Activated naive CD4-positive, alpha-beta T cell treated with anti-CD3 and anti-CD28 coated beads for 36 hours (primary cell): Measurements from ENCODE around the gene NINJ2. TPM values are rescaled to one million over a fixed set of nuclear protein-coding genes. Genes with fewer than 3 reads are reported as not detected.
A peak's percentile ranks its signal among the peaks of the same experiment; 100 is the strongest.

Experiments
- CTCF ChIA-PET: fragments of 350-600 bp; sonication (Branson Sonifier 250); formaldehyde crosslinking; loops from one replicate; lab custom pipeline; 2021; ENCODE audit warnings: antibody characterized with exemption; lab: Charles Lee
- DNase-seq: peaks from one replicate; pipeline ENCODE4 v3.0.0-alpha.2; 2020
- H3K27ac Mint-ChIP-seq: one replicate; pipeline ENCODE4 v1.8.0; 2021; ENCODE audit warnings: mild to moderate bottlenecking, mixed read lengths
- H3K27me3 Mint-ChIP-seq: one replicate; pipeline ENCODE4 v1.8.0; 2021; ENCODE audit warnings: low read depth, mixed read lengths
- H3K36me3 Mint-ChIP-seq: one replicate; pipeline ENCODE4 v1.8.0; 2021; ENCODE audit warnings: low read depth, mixed read lengths
- H3K4me1 Mint-ChIP-seq: one replicate; pipeline ENCODE4 v1.8.0; 2021; ENCODE audit warnings: low read depth, mixed read lengths
- H3K4me3 Mint-ChIP-seq: one replicate; pipeline ENCODE4 v1.8.0; 2021; ENCODE audit warnings: mild to moderate bottlenecking, moderate library complexity, mixed read lengths
- H3K9me3 Mint-ChIP-seq: one replicate; pipeline ENCODE4 v1.8.0; 2021; ENCODE audit warnings: mixed read lengths
- intact Hi-C: fragments of 100-400 bp; cut with micrococcal nuclease; formaldehyde crosslinking; loops from one replicate; pipeline ENCODE4 v1.15.1; 2023
- total RNA-seq, 2 experiments: library from RNA; stranded (reverse); gene quantifications; one replicate each; pipeline ENCODE4 v1.2.3, GENCODE V29; 2021

Gene NINJ2
- total RNA-seq, 2 experiments from 2014 or later, result 1.8 to 2.5 TPM

DNA sequence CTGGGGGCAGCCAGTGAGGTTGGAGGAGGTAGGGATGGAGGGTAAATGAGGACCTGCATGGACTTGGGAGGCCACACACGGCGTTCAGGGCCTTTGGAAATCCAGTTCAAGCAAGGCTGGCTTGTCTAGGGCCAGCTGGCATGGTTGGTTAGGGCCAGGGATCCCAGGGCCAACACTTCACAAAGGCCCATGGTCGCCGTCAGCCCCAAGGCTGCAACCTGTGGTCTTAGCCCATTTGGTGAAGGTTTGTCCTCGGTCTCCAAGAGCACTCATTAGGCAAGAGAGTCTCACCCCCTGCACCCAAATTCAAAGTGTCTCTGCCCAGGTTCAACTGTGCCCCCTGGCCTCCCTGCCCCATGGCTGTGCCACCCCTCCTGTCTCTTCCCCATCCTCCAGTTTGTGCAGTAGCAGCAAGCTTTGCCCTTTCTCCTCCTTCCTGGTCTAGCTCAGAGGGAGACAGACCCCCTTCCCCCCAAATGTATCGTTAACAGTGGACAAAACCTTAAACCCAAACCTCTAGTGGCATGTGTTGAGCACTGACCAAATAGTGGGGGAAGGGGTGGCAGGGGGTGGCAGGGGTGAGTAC is 94.1 kb downstream of the NINJ2 start:
- intact Hi-C loops, result loop anchor here (1.0 to 2.0 kb wide), 3 partner anchors 182 to 380 kb away; partner anchors contain the start of gene RAD52
- CTCF ChIA-PET, result interaction anchor here (0.6 to 4.3 kb wide), 15 partner anchors 9 to 549 kb away, joined by 3 to 36 read pairs (median 4); partner anchors contain the start of genes ERC1, NINJ2 and WNK1
- H3K4me1 Mint-ChIP-seq, result peaks cover 63% of the 10 kb centered on the region
- H3K36me3 Mint-ChIP-seq, result peaks cover 3% of the 10 kb centered on the region
- H3K27me3 Mint-ChIP-seq, result no peaks in the 10 kb centered on the region
- DNase-seq, result no peak
- H3K4me3 Mint-ChIP-seq, result peak overlapping the region; percentile 80
- H3K9me3 Mint-ChIP-seq, result no peaks in the 10 kb centered on the region
- H3K27ac Mint-ChIP-seq, result no peak overlapping the region

DNA sequence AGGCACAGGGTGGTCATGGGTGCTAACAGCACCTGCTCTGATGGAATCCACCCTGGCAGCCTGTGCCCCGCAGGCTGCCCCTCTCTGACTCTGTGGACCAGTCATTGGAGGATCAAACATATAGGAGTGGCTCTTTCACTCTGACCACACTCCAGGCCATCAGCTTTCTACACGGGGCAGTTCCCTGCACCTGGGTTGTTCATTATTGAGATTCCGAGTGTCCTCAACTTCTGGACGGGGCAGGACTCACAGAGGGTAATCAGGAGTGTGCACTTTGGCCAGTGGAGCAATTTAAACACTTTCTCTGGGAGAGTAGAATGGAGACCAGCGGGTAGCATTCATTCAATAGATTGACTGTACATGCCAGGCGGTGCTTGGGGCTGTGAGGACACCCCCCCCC is 94.8 kb downstream of the NINJ2 start:
- Mint-ChIP-seq H3K27me3 (no peaks in the 10 kb centered on the region), H3K36me3 (peaks cover 3% of the 10 kb centered on the region), H3K27ac (no peak overlapping the region), H3K4me3 (no peak overlapping the region), H3K9me3 (no peaks in the 10 kb centered on the region), H3K4me1 (peaks cover 70% of the 10 kb centered on the region)
- CTCF ChIA-PET, result interaction anchor here (1.0 to 4.3 kb wide), 5 partner anchors 183 to 549 kb away, joined by 3 to 36 read pairs (median 10); partner anchors contain the start of gene WNK1
- no peak for DNase-seq
- intact Hi-C loops, result loop anchor here (2.0 kb wide), 1 partner anchor 182 kb away; no protein-coding TSS in a partner anchor

DNA sequence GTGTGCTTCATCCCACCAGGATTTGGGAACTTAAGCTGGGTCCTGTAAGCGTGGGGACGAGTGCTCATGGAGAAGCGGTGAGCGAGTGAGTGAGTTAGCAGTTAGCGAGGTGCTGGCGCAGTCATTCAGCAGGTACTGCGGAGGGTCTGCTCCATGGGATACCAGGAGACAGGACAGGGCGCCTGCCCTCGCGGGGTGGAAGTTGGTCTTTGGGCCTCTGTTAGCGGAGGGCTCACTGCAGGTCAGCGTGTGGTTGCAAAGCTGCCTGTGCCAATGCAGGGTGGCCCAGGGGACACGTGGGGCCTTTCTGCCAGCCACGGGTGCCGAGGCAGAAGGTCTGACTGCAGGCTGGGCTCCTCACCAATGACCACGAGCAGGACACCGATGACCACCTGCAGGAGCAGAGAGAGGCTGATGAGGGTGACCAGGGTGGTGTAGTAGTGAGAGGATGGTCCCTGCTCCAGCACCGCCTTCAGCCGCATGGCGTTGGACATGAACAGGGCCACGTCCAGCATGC is 97.6 kb downstream of the NINJ2 start:
- DNase-seq, result no peak
- Mint-ChIP-seq H3K36me3 (peaks cover 1% of the 10 kb centered on the region), H3K27ac (no peak overlapping the region), H3K4me1 (peaks cover 76% of the 10 kb centered on the region), H3K4me3 (no peak overlapping the region), H3K27me3 (no peaks in the 10 kb centered on the region), H3K9me3 (no peaks in the 10 kb centered on the region)
- CTCF ChIA-PET, result interaction anchor here (0.6 to 2.5 kb wide), 9 partner anchors 10 to 1017 kb away, joined by 3 to 10 read pairs (median 5); partner anchors contain the start of gene WNK1
- intact Hi-C loops, result no loop called here

DNA sequence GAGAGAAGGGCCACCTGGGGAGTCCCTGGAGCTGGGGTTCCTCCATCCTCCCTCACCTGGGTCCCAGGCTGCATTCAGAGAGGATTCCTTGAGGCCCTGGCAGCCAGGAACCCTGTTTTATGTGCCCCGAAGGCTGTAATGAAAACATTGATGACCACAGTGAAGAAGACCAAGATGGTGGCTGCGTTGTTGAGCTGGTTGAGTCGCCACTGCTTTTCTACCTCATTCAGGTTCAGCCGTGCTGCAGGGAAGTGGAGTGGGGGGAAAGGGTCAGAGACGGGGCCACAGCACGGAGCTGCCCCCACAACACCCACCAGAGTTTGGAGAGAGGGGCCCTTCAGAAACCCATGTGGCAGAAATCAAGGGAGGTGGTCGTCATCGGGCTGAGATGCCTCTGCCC is 98.1 kb downstream of the NINJ2 start:
- H3K27me3 Mint-ChIP-seq, result no peaks in the 10 kb centered on the region
- H3K4me1 Mint-ChIP-seq, result peaks cover 76% of the 10 kb centered on the region
- no peak overlapping the region for H3K4me3 Mint-ChIP-seq
- H3K9me3 Mint-ChIP-seq, result no peaks in the 10 kb centered on the region
- no peak for DNase-seq
- peaks cover 1% of the 10 kb centered on the region for H3K36me3 Mint-ChIP-seq
- H3K27ac Mint-ChIP-seq, result no peak overlapping the region
- CTCF ChIA-PET, result interaction anchor here (1.0 to 2.4 kb wide), 5 partner anchors 10 to 113 kb away, joined by 3 to 8 read pairs (median 3); no protein-coding TSS in a partner anchor
- intact Hi-C loops, result no loop called here

DNA sequence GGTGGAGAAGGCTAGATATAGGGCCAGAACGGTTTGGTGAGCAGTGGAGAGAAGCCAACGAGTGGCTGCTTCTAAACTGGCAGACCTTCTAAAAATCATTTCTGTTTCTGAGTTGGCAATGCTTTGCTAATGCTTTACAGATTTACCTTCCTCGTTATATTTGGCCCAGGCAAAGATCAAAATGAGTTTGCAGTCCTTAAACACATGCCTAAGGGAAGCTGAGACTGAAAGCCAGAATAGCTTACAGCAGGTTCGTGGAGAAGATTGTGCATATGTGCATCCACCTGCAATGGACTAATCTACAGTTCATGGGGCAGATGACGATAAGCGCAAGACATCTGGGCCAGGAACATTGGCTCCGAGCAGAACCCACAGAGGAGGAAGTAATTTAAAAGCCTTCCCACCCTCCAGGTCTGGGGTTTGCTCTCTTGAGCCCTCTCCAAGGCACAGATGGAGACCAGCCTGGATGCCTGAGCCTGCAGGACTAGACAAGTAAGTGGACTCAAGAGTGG is 99.4 kb downstream of the NINJ2 start:
- no peaks in the 10 kb centered on the region for H3K27me3 Mint-ChIP-seq
- intact Hi-C loops, result no loop called here
- CTCF ChIA-PET, result interaction anchor here (0.9 to 1.8 kb wide), 3 partner anchors 11 to 252 kb away, joined by 3 to 8 read pairs (median 4); no protein-coding TSS in a partner anchor
- H3K27ac Mint-ChIP-seq, result peak overlapping the region; percentile 77
- H3K36me3 Mint-ChIP-seq, result peaks cover 1% of the 10 kb centered on the region
- H3K4me1 Mint-ChIP-seq, result peaks cover 65% of the 10 kb centered on the region
- H3K4me3 Mint-ChIP-seq, result peak overlapping the region; percentile 67
- no peak for DNase-seq
- no peaks in the 10 kb centered on the region for H3K9me3 Mint-ChIP-seq

DNA sequence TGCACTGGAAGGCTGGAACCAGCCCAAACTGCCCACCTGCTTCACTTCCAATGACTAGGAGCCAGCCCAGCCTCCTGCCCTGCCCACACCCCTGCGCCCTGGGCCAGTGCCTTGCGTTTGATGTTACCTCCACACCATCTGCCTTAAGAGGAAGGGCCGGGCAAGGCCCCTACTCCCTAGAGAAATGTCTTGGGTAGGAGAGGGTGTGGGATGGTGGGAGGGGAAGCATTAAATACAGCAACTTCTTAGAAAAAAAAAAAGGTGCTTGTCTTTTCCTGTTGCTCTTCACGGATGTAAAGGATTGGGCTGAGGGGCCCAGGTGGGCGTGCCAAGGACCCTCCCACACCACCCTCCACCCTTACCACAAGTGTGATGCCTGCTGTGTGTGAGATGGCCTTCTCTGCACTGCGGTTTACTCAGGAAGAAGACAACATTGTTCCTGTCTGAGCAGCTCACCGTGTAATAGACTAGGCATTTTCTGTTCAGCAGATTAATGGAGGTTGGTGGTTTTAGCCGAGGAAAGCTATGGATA is 99.9 kb downstream of the NINJ2 start:
- peak; percentile 64 for DNase-seq
- Mint-ChIP-seq H3K27ac (peak overlapping the region; percentile 77), H3K4me1 (peaks cover 60% of the 10 kb centered on the region), H3K4me3 (peak overlapping the region; percentile 67), H3K9me3 (no peaks in the 10 kb centered on the region), H3K36me3 (peaks cover 1% of the 10 kb centered on the region), H3K27me3 (no peaks in the 10 kb centered on the region)
- CTCF ChIA-PET, result interaction anchor here (1.8 kb wide), 1 partner anchor 12 kb away, joined by 8 read pairs; no protein-coding TSS in a partner anchor
- intact Hi-C loops, result no loop called here

DNA sequence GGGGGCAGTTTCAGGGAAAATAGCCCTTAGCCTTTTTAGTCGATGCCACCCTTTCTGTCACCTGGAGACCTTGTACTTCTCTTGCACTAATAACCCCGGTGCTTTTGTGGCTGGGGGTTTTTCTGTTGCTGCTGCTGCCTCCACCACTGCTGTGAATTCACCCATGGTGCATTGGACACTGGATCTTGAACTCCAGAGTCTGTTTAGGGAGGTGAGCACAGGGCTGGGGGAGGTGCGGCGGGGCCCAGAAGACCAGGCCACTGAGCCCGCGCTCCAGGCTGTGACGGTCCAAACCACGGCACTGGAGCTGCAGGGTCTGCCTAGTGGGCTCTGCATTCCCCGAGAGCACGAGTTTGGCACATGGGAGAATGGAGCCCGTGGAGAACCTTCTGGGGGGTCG is 100.6 kb downstream of the NINJ2 start:
- Mint-ChIP-seq H3K9me3 (no peaks in the 10 kb centered on the region), H3K4me3 (no peak overlapping the region), H3K36me3 (peaks cover 1% of the 10 kb centered on the region), H3K27me3 (no peaks in the 10 kb centered on the region), H3K4me1 (peaks cover 57% of the 10 kb centered on the region), H3K27ac (peak overlapping the region; percentile 77)
- intact Hi-C loops, result no loop called here
- peak; percentile 36 for DNase-seq
- CTCF ChIA-PET, result interaction anchor here (2.2 kb wide), 1 partner anchor 15 kb away, joined by 7 read pairs; no protein-coding TSS in a partner anchor

DNA sequence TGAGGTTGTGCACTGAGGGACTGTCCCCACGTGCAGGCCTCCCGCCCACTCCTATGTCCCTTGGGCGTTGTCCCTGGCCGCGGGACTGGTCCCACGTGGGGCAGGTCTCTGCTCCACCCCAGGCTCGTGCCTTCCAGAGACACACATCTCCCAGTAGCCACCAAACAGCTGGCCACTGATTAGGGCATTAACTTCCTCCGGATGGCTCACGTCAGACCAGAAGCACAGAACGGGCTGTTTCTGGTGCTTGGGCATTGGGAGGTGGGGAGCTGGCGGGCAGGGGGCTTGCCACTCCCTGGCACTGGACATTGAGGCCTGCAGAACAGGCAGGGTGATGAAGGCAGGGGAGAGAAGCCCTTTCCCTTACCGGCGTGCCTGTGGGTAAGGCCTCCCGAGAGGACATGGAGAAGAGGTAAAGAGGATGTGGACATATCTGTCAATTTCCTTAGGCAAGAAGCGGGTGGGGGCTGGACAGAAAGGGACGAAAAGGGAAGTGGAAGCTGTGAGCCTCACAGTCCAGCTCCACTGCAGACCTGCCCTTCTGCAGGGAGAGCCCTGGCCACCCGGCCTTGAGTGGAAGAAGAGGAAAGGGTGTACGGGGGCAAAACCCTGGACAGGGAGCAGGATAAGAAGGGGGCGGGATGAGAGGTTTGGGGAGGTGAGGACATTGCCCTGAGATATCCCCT is 101.2 kb downstream of the NINJ2 start:
- Mint-ChIP-seq H3K4me1 (peaks cover 52% of the 10 kb centered on the region), H3K9me3 (no peaks in the 10 kb centered on the region), H3K27me3 (no peaks in the 10 kb centered on the region), H3K27ac (no peak overlapping the region), H3K4me3 (no peak overlapping the region), H3K36me3 (peaks cover 1% of the 10 kb centered on the region)
- intact Hi-C loops, result no loop called here
- CTCF ChIA-PET, result interaction anchor here (2.2 kb wide), 1 partner anchor 15 kb away, joined by 7 read pairs; no protein-coding TSS in a partner anchor
- DNase-seq, result no peak

DNA sequence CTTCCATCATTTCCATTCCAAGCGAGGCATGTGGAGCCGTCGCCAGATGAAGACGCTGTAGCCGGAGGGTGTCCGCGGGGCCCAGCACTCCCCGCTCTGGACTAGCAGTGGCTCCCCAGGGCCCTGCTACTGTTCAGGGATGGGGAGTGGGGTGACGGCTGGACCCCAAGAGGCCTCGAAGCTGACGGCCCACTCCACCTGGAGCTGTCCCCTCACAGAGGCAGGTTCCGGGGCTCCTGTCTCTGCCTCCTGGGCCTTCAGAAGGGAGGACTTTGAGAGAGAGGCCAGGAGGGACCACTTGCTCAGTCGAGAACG is 101.9 kb downstream of the NINJ2 start:
- H3K4me1 Mint-ChIP-seq, result peaks cover 45% of the 10 kb centered on the region
- H3K9me3 Mint-ChIP-seq, result no peaks in the 10 kb centered on the region
- H3K4me3 Mint-ChIP-seq, result no peak overlapping the region
- H3K27me3 Mint-ChIP-seq, result no peaks in the 10 kb centered on the region
- CTCF ChIA-PET, result interaction anchor here (2.2 kb wide), 1 partner anchor 14 kb away, joined by 7 read pairs; no protein-coding TSS in a partner anchor
- no peak overlapping the region for H3K27ac Mint-ChIP-seq
- H3K36me3 Mint-ChIP-seq, result peaks cover 1% of the 10 kb centered on the region
- DNase-seq, result no peak
- intact Hi-C loops, result no loop called here

DNA sequence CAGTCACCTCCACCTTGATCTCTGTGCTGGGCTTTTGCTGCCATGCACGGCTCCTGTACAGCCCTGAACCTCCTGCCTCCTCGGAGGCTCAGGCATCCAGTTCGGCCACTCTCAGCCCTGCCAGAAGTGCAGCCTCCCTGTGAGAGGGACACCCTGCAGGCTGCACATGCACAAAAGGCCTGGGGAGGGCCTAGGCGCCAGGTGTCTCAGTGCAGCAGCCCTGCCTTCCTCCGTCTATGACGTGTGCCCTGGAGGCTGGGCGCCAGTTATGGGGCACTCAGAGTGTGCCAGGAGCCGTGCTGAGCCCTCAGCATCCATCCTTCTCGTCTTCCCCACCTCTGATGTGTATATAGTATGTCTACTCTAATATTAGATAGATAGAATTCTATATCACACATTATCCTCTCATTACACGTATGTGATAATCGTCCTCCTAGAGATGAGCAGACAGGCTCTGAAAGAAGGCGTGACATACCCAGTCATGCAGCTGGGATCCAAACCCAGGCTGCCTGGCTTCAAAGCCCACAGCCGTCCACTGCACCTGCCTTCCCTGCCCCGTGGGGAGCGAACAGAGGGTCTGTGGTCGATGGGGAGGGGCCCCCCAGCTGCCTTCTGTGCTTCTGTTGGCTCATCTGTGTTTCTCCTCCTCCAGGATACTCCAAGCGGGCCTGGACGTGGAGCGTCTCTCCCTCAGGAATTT is 102.4 kb downstream of the NINJ2 start:
- H3K36me3 Mint-ChIP-seq, result peaks cover 1% of the 10 kb centered on the region
- CTCF ChIA-PET, result interaction anchor here (1.9 to 2.2 kb wide), 2 partner anchors 13 to 14 kb away, joined by 7 read pairs; no protein-coding TSS in a partner anchor
- H3K27me3 Mint-ChIP-seq, result no peaks in the 10 kb centered on the region
- H3K27ac Mint-ChIP-seq, result no peak overlapping the region
- H3K4me3 Mint-ChIP-seq, result no peak overlapping the region
- no peak for DNase-seq
- no peaks in the 10 kb centered on the region for H3K9me3 Mint-ChIP-seq
- peaks cover 40% of the 10 kb centered on the region for H3K4me1 Mint-ChIP-seq
- intact Hi-C loops, result no loop called here

DNA sequence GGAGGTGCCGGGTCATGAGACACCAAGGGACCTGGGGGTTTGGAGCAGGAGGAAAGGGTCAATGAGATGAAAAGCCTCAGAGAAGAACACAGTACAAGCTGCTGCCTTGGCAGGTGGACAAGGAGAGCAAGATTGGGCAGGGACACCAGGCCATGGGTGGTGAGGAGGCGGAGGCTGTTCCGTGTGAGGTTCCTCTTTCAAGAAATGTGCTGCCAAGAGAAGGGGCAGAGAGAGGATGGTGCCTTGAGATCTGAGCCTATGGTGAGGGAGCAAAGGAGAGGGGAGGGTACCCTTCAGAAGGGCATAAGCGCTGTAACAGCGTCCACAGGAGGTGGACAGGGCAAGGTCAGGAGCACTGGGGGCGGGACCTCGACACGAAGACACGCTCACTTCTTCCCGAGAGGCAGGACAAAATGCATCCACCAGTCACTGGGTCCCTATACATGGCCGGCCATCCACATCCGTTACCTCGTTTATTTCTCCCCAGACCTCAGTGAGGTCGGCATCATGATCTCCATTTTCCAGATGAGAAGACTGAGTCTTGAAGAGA is 103.3 kb downstream of the NINJ2 start:
- no peaks in the 10 kb centered on the region for H3K27me3 Mint-ChIP-seq
- no peak for DNase-seq
- H3K4me1 Mint-ChIP-seq, result peaks cover 34% of the 10 kb centered on the region
- H3K27ac Mint-ChIP-seq, result no peak overlapping the region
- peaks cover 1% of the 10 kb centered on the region for H3K36me3 Mint-ChIP-seq
- intact Hi-C loops, result no loop called here
- no peaks in the 10 kb centered on the region for H3K9me3 Mint-ChIP-seq
- CTCF ChIA-PET, result interaction anchor here (1.9 kb wide), 1 partner anchor 13 kb away, joined by 7 read pairs; no protein-coding TSS in a partner anchor
- no peak overlapping the region for H3K4me3 Mint-ChIP-seq
